Activated CD4-positive, alpha-beta T cell treated with anti-CD3 and anti-CD28 coated beads, Interleukin-2, amount 10 ng/mL, durations not matched to agents 7 days and 5 days (primary cell): Measurements from ENCODE around the gene BMPER. TPM values are rescaled to one million over a fixed set of nuclear protein-coding genes. Genes with fewer than 3 reads are reported as not detected.

Experiments
- CTCF ChIA-PET: fragments of 350-600 bp; sonication (Branson Sonifier 250); formaldehyde crosslinking; loops from one replicate; lab custom pipeline; 2021; ENCODE audit warnings: antibody characterized with exemption; lab: Charles Lee
- POLR2A ChIA-PET: fragments of 350-600 bp; sonication (Branson Sonifier 250); formaldehyde crosslinking; loops from one replicate; lab custom pipeline; 2021; ENCODE audit warnings: antibody characterized with exemption; lab: Charles Lee
- DNase-seq: peaks from one replicate; pipeline ENCODE4 v3.0.0-alpha.2; 2020
- H3K27ac Mint-ChIP-seq: one replicate; pipeline ENCODE4 v1.8.0; 2021; ENCODE audit warnings: mild to moderate bottlenecking, moderate library complexity, mixed read lengths
- H3K27me3 Mint-ChIP-seq: one replicate; pipeline ENCODE4 v1.8.0; 2021; ENCODE audit warnings: mixed read lengths
- H3K36me3 Mint-ChIP-seq: one replicate; pipeline ENCODE4 v1.8.0; 2021; ENCODE audit warnings: low read depth, mixed read lengths
- H3K4me1 Mint-ChIP-seq: one replicate; pipeline ENCODE4 v1.8.0; 2021; ENCODE audit warnings: mixed read lengths
- H3K4me3 Mint-ChIP-seq: one replicate; pipeline ENCODE4 v1.8.0; 2021; ENCODE audit warnings: mild to moderate bottlenecking, moderate library complexity, mixed read lengths
- H3K9me3 Mint-ChIP-seq: one replicate; pipeline ENCODE4 v1.8.0; 2021; ENCODE audit warnings: mixed read lengths
- total RNA-seq, 2 experiments: library from RNA; stranded (reverse); gene quantifications; one replicate each; pipeline ENCODE4 v1.2.3, GENCODE V29; 2021

BMPER gene
- total RNA-seq, 2 experiments from 2014 or later: not detected

GRCh38 chr7:34077168-34077567 lies 171.8 kb downstream of the BMPER start:
- H3K36me3 Mint-ChIP-seq: no peaks in the 10 kb centered on the region
- H3K27ac Mint-ChIP-seq: no peak overlapping the region
- no peak overlapping the region for H3K4me3 Mint-ChIP-seq
- CTCF ChIA-PET: no interaction called here
- no peak for DNase-seq
- no peaks in the 10 kb centered on the region for H3K27me3 Mint-ChIP-seq
- POLR2A ChIA-PET: no interaction called here
- no peaks in the 10 kb centered on the region for H3K4me1 Mint-ChIP-seq
- no peaks in the 10 kb centered on the region for H3K9me3 Mint-ChIP-seq

GRCh38 chr7:34078864-34079263 lies 173.5 kb downstream of the BMPER start:
- POLR2A ChIA-PET: no interaction called here
- H3K36me3 Mint-ChIP-seq: no peaks in the 10 kb centered on the region
- no peaks in the 10 kb centered on the region for H3K4me1 Mint-ChIP-seq
- DNase-seq: no peak
- H3K27me3 Mint-ChIP-seq: no peaks in the 10 kb centered on the region
- H3K27ac Mint-ChIP-seq: no peak overlapping the region
- H3K4me3 Mint-ChIP-seq: no peak overlapping the region
- CTCF ChIA-PET: no interaction called here
- no peaks in the 10 kb centered on the region for H3K9me3 Mint-ChIP-seq

GRCh38 chr7:34080513-34080912 lies 175.2 kb downstream of the BMPER start:
- no peak overlapping the region for H3K4me3 Mint-ChIP-seq
- H3K27ac Mint-ChIP-seq: no peak overlapping the region
- H3K4me1 Mint-ChIP-seq: no peaks in the 10 kb centered on the region
- no peaks in the 10 kb centered on the region for H3K27me3 Mint-ChIP-seq
- POLR2A ChIA-PET: no interaction called here
- no peaks in the 10 kb centered on the region for H3K36me3 Mint-ChIP-seq
- no peaks in the 10 kb centered on the region for H3K9me3 Mint-ChIP-seq
- CTCF ChIA-PET: no interaction called here
- DNase-seq: no peak

- Mint-ChIP-seq H3K27ac (no peak overlapping the region), H3K36me3 (no peaks in the 10 kb centered on the region), H3K9me3 (no peaks in the 10 kb centered on the region), H3K27me3 (no peaks in the 10 kb centered on the region), H3K4me3 (no peak overlapping the region), H3K4me1 (no peaks in the 10 kb centered on the region)
- CTCF ChIA-PET: no interaction called here
- no peak for DNase-seq
- POLR2A ChIA-PET: no interaction called here
Observed at GRCh38 chr7:34081935-34082334, 176.6 kb downstream of the BMPER start.

GRCh38 chr7:34083440-34083839 lies 178.1 kb downstream of the BMPER start:
- Mint-ChIP-seq H3K36me3 (no peaks in the 10 kb centered on the region), H3K4me3 (no peak overlapping the region), H3K27me3 (no peaks in the 10 kb centered on the region), H3K27ac (no peak overlapping the region), H3K4me1 (no peaks in the 10 kb centered on the region), H3K9me3 (no peaks in the 10 kb centered on the region)
- DNase-seq: no peak
- POLR2A ChIA-PET: no interaction called here
- CTCF ChIA-PET: no interaction called here

- H3K27ac Mint-ChIP-seq: no peak overlapping the region
- ChIA-PET POLR2A (no interaction called here), CTCF (no interaction called here)
- no peaks in the 10 kb centered on the region for H3K36me3 Mint-ChIP-seq
- no peaks in the 10 kb centered on the region for H3K27me3 Mint-ChIP-seq
- H3K9me3 Mint-ChIP-seq: no peaks in the 10 kb centered on the region
- no peaks in the 10 kb centered on the region for H3K4me1 Mint-ChIP-seq
- DNase-seq: no peak
- H3K4me3 Mint-ChIP-seq: no peak overlapping the region
Observed at GRCh38 chr7:34084651-34085050, 179.3 kb downstream of the BMPER start.

- Mint-ChIP-seq H3K27ac (no peak overlapping the region), H3K4me3 (no peak overlapping the region), H3K36me3 (no peaks in the 10 kb centered on the region), H3K9me3 (no peaks in the 10 kb centered on the region), H3K4me1 (no peaks in the 10 kb centered on the region), H3K27me3 (no peaks in the 10 kb centered on the region)
- no peak for DNase-seq
- ChIA-PET POLR2A (no interaction called here), CTCF (no interaction called here)
Observed at GRCh38 chr7:34086064-34086463, 180.7 kb downstream of the BMPER start.

GRCh38 chr7:34086981-34087380 lies 181.6 kb downstream of the BMPER start:
- ChIA-PET CTCF (interaction anchor here (1.1 kb wide), 1 partner anchor 20 kb away, joined by 3 read pairs; no protein-coding TSS in a partner anchor), POLR2A (no interaction called here)
- Mint-ChIP-seq H3K9me3 (peaks cover 1% of the 10 kb centered on the region), H3K27ac (no peak overlapping the region), H3K4me3 (no peak overlapping the region), H3K27me3 (no peaks in the 10 kb centered on the region), H3K36me3 (no peaks in the 10 kb centered on the region), H3K4me1 (no peaks in the 10 kb centered on the region)
- no peak for DNase-seq

- no peaks in the 10 kb centered on the region for H3K27me3 Mint-ChIP-seq
- no peaks in the 10 kb centered on the region for H3K36me3 Mint-ChIP-seq
- no peaks in the 10 kb centered on the region for H3K4me1 Mint-ChIP-seq
- H3K9me3 Mint-ChIP-seq: peaks cover 2% of the 10 kb centered on the region
- DNase-seq: no peak
- ChIA-PET CTCF (interaction anchor here (1.1 kb wide), 1 partner anchor 19 kb away, joined by 3 read pairs; no protein-coding TSS in a partner anchor), POLR2A (no interaction called here)
- no peak overlapping the region for H3K27ac Mint-ChIP-seq
- H3K4me3 Mint-ChIP-seq: no peak overlapping the region
Observed at GRCh38 chr7:34087892-34088891, 182.9 kb downstream of the BMPER start.

- ChIA-PET POLR2A (no interaction called here), CTCF (no interaction called here)
- Mint-ChIP-seq H3K27me3 (no peaks in the 10 kb centered on the region), H3K9me3 (peaks cover 2% of the 10 kb centered on the region), H3K27ac (no peak overlapping the region), H3K36me3 (no peaks in the 10 kb centered on the region), H3K4me3 (no peak overlapping the region), H3K4me1 (no peaks in the 10 kb centered on the region)
- DNase-seq: no peak
Observed at GRCh38 chr7:34090816-34091215, 185.5 kb downstream of the BMPER start.

- Mint-ChIP-seq H3K9me3 (peaks cover 2% of the 10 kb centered on the region), H3K27ac (no peak overlapping the region), H3K36me3 (no peaks in the 10 kb centered on the region), H3K4me3 (no peak overlapping the region), H3K27me3 (no peaks in the 10 kb centered on the region), H3K4me1 (no peaks in the 10 kb centered on the region)
- ChIA-PET CTCF (no interaction called here), POLR2A (no interaction called here)
- DNase-seq: no peak
Observed at GRCh38 chr7:34091321-34091917, 186.1 kb downstream of the BMPER start.

GRCh38 chr7:34093276-34093675 lies 187.9 kb downstream of the BMPER start:
- ChIA-PET CTCF (no interaction called here), POLR2A (no interaction called here)
- Mint-ChIP-seq H3K27me3 (no peaks in the 10 kb centered on the region), H3K9me3 (peaks cover 2% of the 10 kb centered on the region), H3K36me3 (no peaks in the 10 kb centered on the region), H3K27ac (no peak overlapping the region), H3K4me3 (no peak overlapping the region), H3K4me1 (no peaks in the 10 kb centered on the region)
- DNase-seq: no peak

- Mint-ChIP-seq H3K27me3 (no peaks in the 10 kb centered on the region), H3K4me3 (no peak overlapping the region), H3K9me3 (peaks cover 2% of the 10 kb centered on the region), H3K36me3 (no peaks in the 10 kb centered on the region), H3K4me1 (no peaks in the 10 kb centered on the region), H3K27ac (no peak overlapping the region)
- ChIA-PET POLR2A (no interaction called here), CTCF (no interaction called here)
- no peak for DNase-seq
Observed at GRCh38 chr7:34096198-34096651, 190.9 kb downstream of the BMPER start.
